A673 (cell line): ENCODE results near the gene DENND11. TPM values are rescaled to one million over a fixed set of nuclear protein-coding genes. Genes with fewer than 3 reads are reported as not detected.

Experiments used
- BruUV-seq: library from RNA; stranded (reverse); fragments of 400-500 nt; replicated peaks from 2 replicates; lab custom pipeline; 2021; lab: Mats Ljungman, UMichigan
- CTCF ChIA-PET: fragments of 300-600 bp; sonication (Branson Sonifier 250); formaldehyde crosslinking; loops from one replicate; lab custom pipeline; 2022; ENCODE audit warnings: antibody characterized with exemption; lab: Charles Lee
- POLR2A ChIA-PET: fragments of 300-600 bp; sonication (Branson Sonifier 250); formaldehyde crosslinking; loops from one replicate; lab custom pipeline; 2022; ENCODE audit warnings: antibody characterized with exemption; ENCODE audit not compliant: low non-redundant PET; lab: Charles Lee
- DNase-seq: peaks from one replicate; pipeline ENCODE4 v3.0.0-alpha.2; 2015; ENCODE audit warnings: low spot score
- H3K27ac ChIP-seq: fragments of 200-600 bp; sonication (generic); 2 replicates; pipeline ENCODE4 v1.5.1; 2016; ENCODE audit warnings: mixed run types, low read depth, mild to moderate bottlenecking, mixed read lengths, antibody characterized with exemption, low read length; ENCODE audit not compliant: poor library complexity, severe bottlenecking
- H3K27me3 ChIP-seq: fragments of 200-600 bp; sonication (generic); replicated peaks from 2 replicates; pipeline ENCODE4 v1.6.1; 2017; ENCODE audit warnings: mixed run types, low read depth, mild to moderate bottlenecking, mixed read lengths, antibody characterized with exemption, low read length; ENCODE audit not compliant: insufficient read depth, poor library complexity
- H3K36me3 ChIP-seq: fragments of 200-600 bp; sonication (generic); 2 replicates; pipeline ENCODE4 v1.6.1; 2016; ENCODE audit warnings: mixed run types, mild to moderate bottlenecking, mixed read lengths, antibody characterized with exemption, low read length; ENCODE audit not compliant: insufficient read depth, poor library complexity, severe bottlenecking
- H3K4me1 ChIP-seq: fragments of 200-600 bp; sonication (generic); 2 replicates; pipeline ENCODE4 v1.6.1; 2017; ENCODE audit warnings: mixed run types, mild to moderate bottlenecking, mixed read lengths, antibody characterized with exemption, low read length; ENCODE audit not compliant: insufficient read depth, poor library complexity, severe bottlenecking
- H3K4me3 ChIP-seq: fragments of 200-600 bp; sonication (generic); 2 replicates; pipeline ENCODE4 v1.5.1; 2016; ENCODE audit warnings: low read depth, mixed run types, mild to moderate bottlenecking, mixed read lengths, low read length; ENCODE audit not compliant: poor library complexity, severe bottlenecking
- H3K9me3 ChIP-seq: fragments of 200-600 bp; sonication (generic); 2 replicates; pipeline ENCODE4 v1.6.1; 2016; ENCODE audit warnings: mixed run types, low read depth, mild to moderate bottlenecking, mixed read lengths, antibody characterized with exemption, low read length; ENCODE audit not compliant: poor library complexity, severe bottlenecking
- CTCF ChIP-seq: fragments of 300-800, 200-600 bp; sonication (generic); conservative IDR thresholded peaks from 2 replicates; pipeline ENCODE4 v1.5.1; 2017; ENCODE audit warnings: low read depth, mild to moderate bottlenecking, antibody characterized with exemption, low read length, moderate library complexity, mixed read lengths
- EZH2 ChIP-seq: fragments of 200-600 bp; sonication (generic); IDR thresholded peaks from 2 replicates; pipeline ENCODE4 v1.6.1; 2017; ENCODE audit warnings: borderline replicate concordance, low read depth, mild to moderate bottlenecking, mixed read lengths, antibody characterized with exemption, low read length; ENCODE audit not compliant: poor library complexity, severe bottlenecking
- intact Hi-C: fragments of 100-400 bp; cut with micrococcal nuclease; formaldehyde crosslinking; loops from one replicate; pipeline ENCODE4 v1.10.0; 2022; ENCODE audit not compliant: unreplicated experiment
- total RNA-seq: library from RNA; stranded (reverse); gene quantifications from 2 replicates; pipeline ENCODE4 v1.2.3, GENCODE V29; 2021

Gene DENND11
- total RNA-seq, 1 experiment from 2014 or later, result 11.9 TPM

- Histone ChIP-seq H3K4me3 (no peak overlapping the region), H3K9me3 (no peaks in the 10 kb centered on the region), H3K27ac (no peak overlapping the region), H3K36me3 (no peaks in the 10 kb centered on the region), H3K4me1 (peaks cover 6% of the 10 kb centered on the region), H3K27me3 (no peaks in the 10 kb centered on the region)
- intact Hi-C loops, result no loop called here
- no TSS peak for BruUV-seq
- ChIA-PET CTCF (no interaction called here), POLR2A (no interaction called here)
- no peak for TF ChIP-seq EZH2
- no peak for TF ChIP-seq CTCF
- no peak for DNase-seq
These were observed 4.5 kb upstream of the DENND11 start for GRCh38 chr7:141706239-141707064.

DNA sequence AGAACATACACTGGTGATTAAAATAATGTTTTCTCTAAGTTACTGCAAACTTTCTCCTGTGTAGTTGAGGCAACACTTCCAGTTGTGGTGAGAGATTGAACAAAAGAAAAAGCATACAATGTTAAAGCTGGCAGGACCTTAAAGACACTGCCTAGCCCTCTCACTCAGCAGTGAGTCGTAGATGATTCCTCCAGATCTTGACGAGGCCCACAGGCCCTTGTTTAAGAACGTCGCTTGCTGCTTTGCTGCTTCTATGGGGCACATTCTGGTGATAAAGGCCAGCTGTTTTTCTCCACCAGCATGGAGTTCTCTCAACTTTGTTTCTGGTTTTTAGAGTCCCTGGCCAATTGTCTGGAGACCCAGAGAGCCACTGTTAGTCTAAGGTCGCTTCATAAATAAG lies 2.8 kb upstream of the DENND11 start:
- DNase-seq, result no peak
- H3K4me3 ChIP-seq, result no peak overlapping the region
- POLR2A ChIA-PET, result no interaction called here
- no peaks in the 10 kb centered on the region for H3K9me3 ChIP-seq
- intact Hi-C loops, result loop anchor here (5.0 kb wide), 1 partner anchor 33 kb away; the partner anchor contains the start of gene SSBP1
- no peak overlapping the region for H3K27ac ChIP-seq
- no peaks in the 10 kb centered on the region for H3K27me3 ChIP-seq
- TF ChIP-seq EZH2, result no peak
- TF ChIP-seq CTCF, result no peak
- no TSS peak for BruUV-seq
- peaks cover 6% of the 10 kb centered on the region for H3K4me1 ChIP-seq
- H3K36me3 ChIP-seq, result no peaks in the 10 kb centered on the region
- CTCF ChIA-PET, result no interaction called here

- Histone ChIP-seq H3K36me3 (no peaks in the 10 kb centered on the region), H3K4me1 (peaks cover 6% of the 10 kb centered on the region), H3K27ac (no peak overlapping the region), H3K4me3 (no peak overlapping the region), H3K9me3 (no peaks in the 10 kb centered on the region), H3K27me3 (no peaks in the 10 kb centered on the region)
- CTCF ChIA-PET, result no interaction called here
- TF ChIP-seq CTCF (no peak), EZH2 (no peak)
- intact Hi-C loops, result loop anchor here (5.0 kb wide), 1 partner anchor 33 kb away; the partner anchor contains the start of gene SSBP1
- POLR2A ChIA-PET, result no interaction called here
- DNase-seq, result no peak
- no TSS peak for BruUV-seq
These were observed 2.1 kb upstream of the DENND11 start for GRCh38 chr7:141704112-141704511.
